ENCODE measurements around the gene CHST3. TPM values are rescaled to one million over a fixed set of nuclear protein-coding genes. Genes with fewer than 3 reads are reported as not detected.

Gene CHST3
- total and polyA plus RNA-seq, 10 of the 15 experiments (the other 5 are each of a cell fraction or from before 2014, with no cell fraction given): 0.03 to 0.50 (median 0.05) TPM; not detected in 2

GRCh38 chr10:72011016-72011415 is 46.8 kb downstream of the CHST3 start:
- no peak overlapping the region for H3K4me2 ChIP-seq (ENCODE audit: control insufficient read depth, insufficient read depth)
- CTCF ChIA-PET: no interaction called here
- H3K79me2 ChIP-seq (ENCODE audit: control insufficient read depth, insufficient read depth, low read length): no peaks in the 10 kb centered on the region
- no peaks in the 10 kb centered on the region for H3K4me1 ChIP-seq (ENCODE audit: control insufficient read depth, insufficient read depth, low read length)
- no peaks in the 10 kb centered on the region; a peak in 1 of 4 replicates for H3K36me3 ChIP-seq (ENCODE audit: control insufficient read depth in 2 of 2, insufficient read depth in 2 of 2, low read length in 1 of 2)
- ATAC-seq (no peak), FAIRE-seq (no peak), DNase-seq (ENCODE audit: low read depth, low spot score) (no peak)
- 56% methylated on average over 9 of the region's 9 CpGs for WGBS (ENCODE audit: insufficient coverage, insufficient replicate concordance, low lambda C conversion rate, missing lambda C conversion rate)
- no peaks in the 10 kb centered on the region for H3K9me3 ChIP-seq (replicated peaks; ENCODE audit: control insufficient read depth, insufficient read depth, low read length)
- RAD21 ChIA-PET (ENCODE audit: unreplicated experiment): no interaction called here
- no peak overlapping the region for H3K9ac ChIP-seq (ENCODE audit: control insufficient read depth, insufficient read depth, low read length)
- no peaks in the 10 kb centered on the region for H3K27me3 ChIP-seq (replicated peaks in 1 of 2; ENCODE audit: control insufficient read depth in 2 of 2, insufficient read depth in 2 of 2, low read length in 1 of 2)
- SMC1A ChIA-PET (ENCODE audit: uncharacterized antibody, unreplicated experiment): interaction anchor here (0.6 kb wide), 1 partner anchor 510 kb away, joined by 4 read pairs; no protein-coding TSS in a partner anchor
- in situ Hi-C loops (cut with MboI): no loop called here
- no peak overlapping the region for H2AFZ ChIP-seq (ENCODE audit: control insufficient read depth, low read depth, low read length)
- TF ChIP-seq CBX3 (IDR thresholded peaks at IDR 0.05; ENCODE audit: borderline replicate concordance, low read depth) (no peak), CHD2 (IDR thresholded peaks at IDR 0.05; ENCODE audit: borderline replicate concordance, low read depth, low read length) (no peak), HDAC6 (IDR thresholded peaks at IDR 0.05; ENCODE audit: unreplicated experiment) (no peak), KAT2A (conservative IDR thresholded peaks at IDR 0.05; ENCODE audit: control insufficient read depth, low read depth, low read length) (no peak), STAT3 (IDR thresholded peaks at IDR 0.05; ENCODE audit: low read depth, low read length) (no peak), POLR2AphosphoS2 (IDR thresholded peaks at IDR 0.05; ENCODE audit: low read depth, low read length) (no peak), PRDM15 (CRISPR knock-in tag; IDR thresholded peaks at IDR 0.05) (no peak), RAD51 (IDR thresholded peaks at IDR 0.05) (no peak), IKZF1 (conservative IDR thresholded peaks at IDR 0.05) (no peak), PBX3 (IDR thresholded peaks at IDR 0.05; ENCODE audit: insufficient replicate concordance, low read depth, low read length) (no peak), RCOR1 (conservative IDR thresholded peaks at IDR 0.05; ENCODE audit: low read depth, low read length) (no peak), IRF5 (IDR thresholded peaks at IDR 0.05; ENCODE audit: borderline replicate concordance) (no peak), ZNF384 (IDR thresholded peaks at IDR 0.05; ENCODE audit: borderline replicate concordance, low read depth, low read length) (no peak), SUPT20H (IDR thresholded peaks at IDR 0.05; ENCODE audit: borderline replicate concordance, control insufficient read depth, low read depth, low read length) (no peak), LARP7 (IDR thresholded peaks at IDR 0.05) (no peak), RBBP5 (conservative IDR thresholded peaks at IDR 0.05) (no peak), PKNOX1 (IDR thresholded peaks at IDR 0.05) (no peak), RUNX3 (IDR thresholded peaks at IDR 0.05; ENCODE audit: low read length) (no peak)
- H3K4me3 ChIP-seq: no peak overlapping the region
- no peak overlapping the region for H3K27ac ChIP-seq (ENCODE audit: control insufficient read depth, insufficient read depth)
- H4K20me1 ChIP-seq (ENCODE audit: control insufficient read depth, insufficient read depth): no peaks in the 10 kb centered on the region
- POLR2A ChIA-PET: interaction anchor here (0.5 kb wide), 1 partner anchor 114 kb away, joined by 6 read pairs; no protein-coding TSS in a partner anchor
- BruUV-seq (replicated peaks): no TSS peak
- intact Hi-C loops (cut with micrococcal nuclease; ENCODE audit: unreplicated experiment): no loop called here

Measured in GM12878 (cell line).